Lower lobe of right lung (tissue), 2 donors: Measurements from ENCODE around the gene KIF13A. TPM values are rescaled to one million over a fixed set of nuclear protein-coding genes. Genes with fewer than 3 reads are reported as not detected.

Experiments
- ATAC-seq, 2 donors: fragments of 200-7000 bp; cut with Tn5 transposase; one replicate each; pipeline ENCODE4 v1.9.1; 2020 to 2022; ENCODE audit warnings: mild to moderate bottlenecking in 2 of 2, moderate library complexity in 2 of 2
- DNase-seq: peaks from one replicate; pipeline ENCODE4 v3.0.0-alpha.2; 2020
- H3K27ac ChIP-seq: fragments of 200-600 bp; one replicate; pipeline ENCODE4 v1.8.0; 2022
- H3K27me3 ChIP-seq: fragments of 200-600 bp; one replicate; pipeline ENCODE4 v1.8.0; 2022; ENCODE audit warnings: low read depth
- H3K36me3 ChIP-seq: fragments of 200-600 bp; one replicate; pipeline ENCODE4 v1.8.0; 2022; ENCODE audit warnings: mild to moderate bottlenecking
- H3K4me1 ChIP-seq: fragments of 200-600 bp; one replicate; pipeline ENCODE4 v1.8.0; 2022
- H3K4me3 ChIP-seq: fragments of 200-600 bp; one replicate; pipeline ENCODE4 v1.8.0; 2022; ENCODE audit warnings: mild to moderate bottlenecking
- H3K9me3 ChIP-seq: fragments of 200-600 bp; one replicate; pipeline ENCODE4 v1.8.0; 2022
- CTCF ChIP-seq: fragments of 200-600 bp; IDR thresholded peaks from one replicate; pipeline ENCODE4 v1.8.0; 2022; ENCODE audit warnings: antibody characterized with exemption, mild to moderate bottlenecking
- intact Hi-C: fragments of 100-400 bp; cut with DNase I; formaldehyde crosslinking; loops from one replicate; pipeline ENCODE4 v1.11.0; 2022
- total RNA-seq: library from RNA; stranded (reverse); fragmentation: NEBNext Ultra II Directional; extraction: Animal tissue kit (Norgen Biotek cat#: 25700); gene quantifications from one replicate; pipeline ENCODE4 v1.2.1, GENCODE V29; 2021
- donor health status: DM: no; HTN: yes; CAD: no; lungs with severe emphysema.

The KIF13A gene
- total RNA-seq, 1 donor from 2014 or later = 55.2 TPM

GRCh38 chr6:17945575-17945974 lies 41.9 kb downstream of the KIF13A start:
- TF ChIP-seq CTCF = no peak
- H3K27ac ChIP-seq = no peak overlapping the region
- no peaks in the 10 kb centered on the region for H3K36me3 ChIP-seq
- no peak for ATAC-seq
- H3K27me3 ChIP-seq = no peaks in the 10 kb centered on the region
- no peak overlapping the region for H3K4me3 ChIP-seq
- H3K4me1 ChIP-seq = peaks cover 3% of the 10 kb centered on the region
- no peaks in the 10 kb centered on the region for H3K9me3 ChIP-seq
- no peak for DNase-seq
- intact Hi-C loops = no loop called here

- H3K27me3 ChIP-seq = no peaks in the 10 kb centered on the region
- intact Hi-C loops = no loop called here
- H3K4me1 ChIP-seq = peaks cover 3% of the 10 kb centered on the region
- DNase-seq (no peak), ATAC-seq (no peak)
- no peak for TF ChIP-seq CTCF
- H3K36me3 ChIP-seq = no peaks in the 10 kb centered on the region
- H3K9me3 ChIP-seq = no peaks in the 10 kb centered on the region
- H3K27ac ChIP-seq = no peak overlapping the region
- H3K4me3 ChIP-seq = no peak overlapping the region
Measured at GRCh38 chr6:17945111-17945510, 42.3 kb downstream of the KIF13A start.

DNA sequence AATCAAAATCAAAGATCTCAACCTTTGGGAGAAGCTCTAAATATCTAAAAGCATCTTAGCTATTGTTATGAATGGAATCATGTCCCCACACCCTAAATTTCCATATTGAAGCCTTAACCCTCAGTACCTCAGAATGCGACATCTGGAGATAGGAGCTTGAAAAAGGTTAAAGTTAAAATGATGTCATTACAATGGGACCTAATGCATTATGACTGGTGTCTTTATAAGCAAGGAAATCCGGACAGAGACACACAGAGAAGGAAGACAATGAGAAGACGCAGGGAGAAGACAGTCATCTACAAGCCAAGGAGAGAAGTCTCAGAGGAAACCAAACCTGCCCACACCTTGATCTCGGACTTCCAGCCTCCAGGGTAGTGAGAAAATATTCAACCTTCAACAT lies 46.1 kb downstream of the KIF13A start:
- Histone ChIP-seq H3K27ac (no peak overlapping the region), H3K4me1 (peaks cover 9% of the 10 kb centered on the region), H3K9me3 (no peaks in the 10 kb centered on the region), H3K4me3 (no peak overlapping the region), H3K27me3 (no peaks in the 10 kb centered on the region), H3K36me3 (no peaks in the 10 kb centered on the region)
- no peak for TF ChIP-seq CTCF
- DNase-seq (no peak), ATAC-seq (no peak)
- intact Hi-C loops = no loop called here

DNA sequence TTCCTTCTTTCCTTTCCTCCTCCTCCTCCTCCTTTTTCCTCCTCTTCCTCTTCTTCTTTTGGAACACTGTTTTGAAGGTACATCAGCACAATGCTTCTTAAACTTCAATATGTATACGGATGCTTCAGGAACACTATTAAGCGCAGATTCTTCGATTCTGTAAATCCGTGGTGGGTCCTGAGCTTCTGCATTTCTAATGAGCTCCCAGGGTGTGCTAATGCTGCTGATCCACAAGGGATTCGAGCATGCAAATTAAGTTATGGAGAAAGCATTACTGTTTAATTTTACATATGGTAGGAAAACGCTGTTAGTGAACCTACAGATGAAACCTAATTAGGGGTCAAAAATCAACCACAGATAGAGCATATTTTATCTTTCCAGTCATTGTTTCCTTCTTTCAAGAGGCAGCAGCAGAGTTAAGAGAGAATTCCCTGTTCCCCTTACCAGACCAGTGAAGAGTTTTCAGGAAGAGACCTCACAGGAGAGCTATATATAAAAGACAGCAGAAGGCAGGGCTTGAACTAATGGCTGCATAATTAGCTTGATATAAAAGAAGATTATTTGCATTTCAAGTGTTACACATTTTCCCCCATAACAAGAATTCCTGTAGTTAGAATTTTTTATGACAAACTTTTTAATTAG lies 47.2 kb downstream of the KIF13A start:
- TF ChIP-seq CTCF = no peak
- no peak for ATAC-seq
- no peak overlapping the region for H3K4me3 ChIP-seq

DNA sequence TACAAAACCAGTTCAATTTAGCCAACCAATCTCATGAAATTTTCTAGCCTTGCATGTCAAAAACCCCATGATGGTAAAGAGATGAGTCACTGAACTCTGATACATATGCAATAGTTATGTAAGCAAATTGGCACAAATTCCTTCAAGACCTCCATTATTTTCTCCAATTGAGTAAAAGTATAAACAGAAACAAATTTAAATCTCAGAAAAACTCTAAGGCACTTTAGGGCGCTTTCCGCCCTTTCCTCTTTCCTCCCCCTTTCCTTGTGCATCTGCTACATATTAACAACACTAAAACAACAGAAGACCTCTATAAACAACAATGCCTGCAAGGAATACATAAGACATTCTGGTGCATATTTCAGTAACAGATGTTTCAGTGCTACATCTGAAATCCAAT lies 48.5 kb downstream of the KIF13A start:
- intact Hi-C loops = no loop called here
- TF ChIP-seq CTCF = no peak
- no peak overlapping the region for H3K4me3 ChIP-seq
- H3K9me3 ChIP-seq = no peaks in the 10 kb centered on the region
- no peaks in the 10 kb centered on the region for H3K27me3 ChIP-seq
- ATAC-seq = no peak
- H3K4me1 ChIP-seq = peaks cover 25% of the 10 kb centered on the region
- H3K27ac ChIP-seq = no peak overlapping the region
- no peak for DNase-seq
- H3K36me3 ChIP-seq = no peaks in the 10 kb centered on the region

More for the DNA sequence above, 47.2 kb downstream of the KIF13A start:
- Histone ChIP-seq H3K9me3 (no peaks in the 10 kb centered on the region), H3K27ac (no peak overlapping the region), H3K27me3 (no peaks in the 10 kb centered on the region), H3K4me1 (peaks cover 18% of the 10 kb centered on the region), H3K36me3 (no peaks in the 10 kb centered on the region)
- intact Hi-C loops = no loop called here
- no peak for DNase-seq
